ENCODE measurements around the gene RAPGEF2.
"Not testable (repeated sequence)": the region's sequence is repeated elsewhere in the genome, so short reads cannot be mapped to it uniquely, and the experiment has no call there.

The RAPGEF2 gene

DNA sequence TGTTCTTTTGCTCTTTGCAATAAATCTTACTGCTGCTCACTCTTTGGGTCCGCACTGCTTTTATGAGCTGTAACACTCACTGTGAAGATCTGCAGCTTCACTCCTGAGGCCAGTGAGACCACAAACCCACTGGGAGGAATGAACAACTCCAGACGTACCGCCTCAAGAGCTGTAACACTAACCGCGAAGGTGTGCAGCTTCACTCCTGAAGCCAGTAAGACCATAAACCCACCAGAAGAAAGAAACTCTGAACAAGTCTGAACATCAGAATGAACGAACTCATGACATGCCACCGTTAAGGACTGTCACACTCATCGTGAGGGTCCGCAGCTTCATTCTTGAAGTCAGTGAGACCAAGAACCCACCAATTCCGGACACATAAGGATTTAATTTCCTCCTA is 276.2 kb downstream of the RAPGEF2 start:
- DNase-seq: not testable (repeated sequence)

DNA sequence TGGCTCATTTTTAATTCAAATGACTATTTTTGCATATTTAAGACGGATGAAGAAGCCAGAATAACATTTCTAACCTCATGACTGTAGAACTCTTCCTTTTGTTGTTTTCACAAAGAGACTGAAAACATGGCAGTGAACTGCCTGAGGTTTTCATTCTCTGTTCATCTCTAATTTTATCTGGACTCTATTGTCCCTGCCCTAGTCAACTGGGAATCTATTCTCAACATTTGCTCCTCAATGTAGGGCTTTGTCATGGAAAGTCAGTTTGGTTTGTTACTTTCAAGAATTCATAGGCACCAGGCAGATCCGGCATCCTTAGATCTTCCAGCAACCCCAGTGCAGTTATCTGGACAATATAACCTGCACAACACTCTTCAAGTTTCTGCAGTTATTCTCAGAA is 277.0 kb downstream of the RAPGEF2 start:
- no peak for DNase-seq

DNA sequence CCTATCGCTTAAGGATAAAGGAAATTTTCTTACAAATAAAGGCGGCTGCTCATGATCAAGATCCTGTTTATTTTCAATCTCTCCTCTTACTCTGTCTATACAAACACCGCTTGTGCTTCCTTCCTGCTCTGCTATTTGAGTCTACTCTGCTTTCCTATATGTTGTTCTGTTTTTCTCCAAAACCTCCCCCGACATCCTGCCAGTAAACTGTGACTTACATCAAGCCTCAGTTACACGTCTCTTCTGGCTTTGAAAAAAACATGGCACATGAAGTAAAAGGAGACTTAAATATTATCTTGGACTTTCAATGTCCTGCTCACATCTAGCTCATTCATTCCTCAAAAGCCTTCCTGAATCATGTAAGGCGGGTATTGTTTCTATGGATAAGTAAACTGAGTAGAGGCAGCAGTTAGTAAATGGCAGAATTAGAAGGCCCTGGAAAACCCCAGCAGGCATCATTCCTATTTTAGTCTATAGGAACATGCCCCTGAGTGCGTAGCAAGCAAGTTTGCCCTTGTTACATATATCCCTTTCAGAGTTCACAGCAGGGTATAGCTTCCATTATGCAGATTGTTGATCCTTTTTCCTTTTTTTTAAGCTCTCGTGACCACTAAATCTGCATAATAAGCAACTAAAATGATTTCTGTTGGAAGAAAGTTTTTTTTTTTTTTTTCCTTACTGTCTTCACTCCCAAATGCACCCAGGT is 280.1 kb downstream of the RAPGEF2 start:
- DNase-seq: no peak

DNA sequence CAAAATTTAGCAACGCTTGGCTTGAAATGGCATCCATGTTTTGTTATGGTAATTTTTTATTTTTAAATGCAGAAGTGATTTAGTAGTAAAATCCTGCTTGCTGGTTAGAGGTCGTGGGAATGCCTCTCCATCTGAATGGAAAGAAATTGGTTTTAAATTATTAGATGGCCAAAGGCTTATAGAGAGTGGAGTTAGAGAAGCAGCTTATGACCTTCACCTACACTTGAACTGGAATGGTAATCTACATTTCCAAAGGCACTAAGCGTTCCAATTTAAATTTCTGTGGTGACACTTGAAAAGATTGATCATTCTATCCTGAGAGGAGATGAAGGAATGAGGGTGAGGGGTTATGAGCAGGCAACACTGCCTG is 280.7 kb downstream of the RAPGEF2 start:
- DNase-seq: no peak

DNA sequence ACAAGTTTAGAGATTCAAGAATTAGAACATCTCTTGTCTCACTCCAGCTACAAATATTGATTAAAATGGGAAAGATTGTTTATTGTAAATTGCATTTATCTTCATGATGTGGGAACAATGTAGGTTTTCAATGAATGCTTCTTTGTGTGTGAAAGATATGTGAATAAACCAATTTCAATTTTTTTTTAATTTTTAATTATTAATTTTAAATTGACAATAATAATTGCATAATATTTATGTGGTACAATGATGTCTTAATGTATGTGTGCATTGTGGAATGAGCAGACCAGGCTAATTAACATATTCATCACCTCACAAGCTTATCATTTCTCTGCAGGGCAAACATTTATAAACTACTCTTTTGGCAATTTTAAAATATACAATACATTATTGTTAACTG is 281.1 kb downstream of the RAPGEF2 start:
- no peak for DNase-seq

DNA sequence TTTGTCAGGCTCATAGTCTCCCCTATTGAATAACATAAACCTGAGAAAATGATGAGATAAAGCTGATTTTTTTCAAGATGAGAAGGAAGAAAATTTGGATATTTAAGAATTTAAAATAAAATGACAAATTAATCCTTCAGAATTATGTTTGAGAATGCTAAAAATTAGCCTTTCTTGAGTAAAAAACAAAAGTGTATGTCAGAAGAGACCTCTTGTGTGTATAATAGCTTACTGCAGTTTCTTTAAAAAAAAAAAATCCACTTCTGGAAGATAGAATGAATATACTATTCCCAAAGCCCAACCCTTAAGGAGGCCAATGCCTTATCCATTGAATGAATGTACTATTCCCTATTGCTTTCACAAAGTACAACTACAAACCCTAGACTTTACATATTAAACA is 281.8 kb downstream of the RAPGEF2 start:
- DNase-seq: no peak

DNA sequence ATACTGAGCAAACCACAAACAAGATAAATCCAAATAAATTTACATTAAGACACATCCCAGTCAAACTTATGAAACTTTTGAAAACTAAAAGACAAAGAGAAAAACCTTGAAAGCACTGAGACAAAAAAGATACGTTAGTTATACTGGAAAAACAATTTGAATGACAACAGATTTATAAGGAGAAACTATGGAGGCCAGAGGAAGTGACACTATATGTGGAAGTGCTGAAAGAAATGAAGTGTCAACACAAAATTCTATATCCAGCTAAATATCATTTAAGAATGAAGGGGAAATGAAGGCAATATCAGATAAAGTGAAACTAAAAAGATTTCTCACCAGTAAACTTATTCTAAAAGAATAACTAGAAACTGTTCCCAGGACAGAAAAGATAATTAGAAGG is 283.7 kb downstream of the RAPGEF2 start:
- DNase-seq: no peak

DNA sequence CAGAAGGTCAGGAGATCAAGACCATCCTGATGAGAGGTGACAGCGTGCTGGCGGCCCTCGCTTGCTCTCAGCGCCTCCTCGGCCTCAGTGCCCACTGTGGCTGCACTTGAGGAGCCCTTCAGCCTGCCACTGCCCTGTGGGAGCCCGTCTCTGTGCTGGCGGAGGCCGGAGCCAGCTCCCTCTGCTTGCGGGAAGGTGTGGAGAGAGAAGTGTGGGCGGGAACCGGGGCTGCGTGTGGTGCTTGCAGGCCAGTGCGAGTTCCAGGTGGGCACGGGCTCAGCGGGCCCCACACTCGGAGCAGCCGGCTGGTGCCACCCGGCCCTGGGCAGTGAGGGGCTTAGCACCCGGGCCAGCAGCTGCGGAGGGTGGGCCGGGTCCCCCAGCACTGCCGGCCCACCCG is 286.9 kb downstream of the RAPGEF2 start:
- no peak for DNase-seq

DNA sequence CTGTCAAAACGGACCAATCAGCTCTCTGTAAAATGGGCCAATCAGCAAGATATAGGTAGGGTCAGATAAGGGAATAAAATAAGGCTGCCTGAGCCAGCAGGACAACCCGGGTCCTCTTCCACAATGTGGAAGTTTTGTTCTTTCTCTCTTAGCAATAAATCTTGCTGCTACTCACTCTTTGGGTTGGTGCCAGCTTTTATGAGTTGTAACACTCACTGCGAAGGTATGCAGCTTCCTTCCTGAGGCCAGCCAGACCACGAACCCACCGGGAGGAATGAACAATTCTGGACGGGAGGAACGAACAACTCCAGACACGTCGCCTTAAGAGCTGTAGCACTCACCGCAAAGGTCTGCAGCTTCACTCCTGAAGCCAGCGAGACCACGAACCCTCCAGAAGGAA is 287.8 kb downstream of the RAPGEF2 start:
- DNase-seq: no peak

DNA sequence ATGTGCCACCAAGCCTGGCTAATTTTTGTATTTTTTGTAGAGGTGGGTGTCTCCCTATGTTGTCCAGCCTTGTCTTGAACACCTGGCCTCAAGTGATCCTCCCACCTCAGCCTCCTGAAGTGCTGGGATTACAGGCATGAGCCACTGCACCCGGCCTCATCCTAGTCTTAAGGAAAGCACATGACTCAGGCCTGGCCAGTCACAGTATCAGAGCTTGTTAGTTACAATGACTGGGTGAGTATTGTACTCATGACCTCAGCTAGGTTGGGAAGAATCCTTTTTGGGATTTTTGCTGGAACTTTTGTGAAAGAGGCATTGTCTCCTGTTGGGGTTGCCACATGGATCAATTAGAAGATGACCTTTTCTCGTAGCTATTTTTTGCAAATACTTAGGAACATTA is 292.8 kb downstream of the RAPGEF2 start:
- DNase-seq: no peak

DNA sequence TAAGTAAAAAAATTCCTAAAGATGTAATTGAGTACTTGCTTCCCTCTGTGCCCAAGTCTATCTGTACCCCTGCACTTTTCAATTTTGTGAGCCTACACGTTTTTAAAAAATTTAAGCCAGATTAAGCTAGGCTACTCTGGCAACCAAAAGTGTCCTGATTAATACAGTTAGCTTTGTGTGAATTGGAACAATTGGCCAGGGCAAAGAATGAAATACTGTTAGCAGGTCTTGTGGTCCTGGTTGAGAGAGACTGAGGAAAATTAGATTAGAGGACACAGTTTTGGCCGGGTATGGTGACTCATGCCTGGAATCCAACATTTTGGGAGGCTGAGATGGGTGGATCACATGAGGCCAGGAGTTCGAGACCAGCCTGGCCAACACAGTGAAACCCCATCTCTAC is 293.3 kb downstream of the RAPGEF2 start:
- no peak for DNase-seq

DNA sequence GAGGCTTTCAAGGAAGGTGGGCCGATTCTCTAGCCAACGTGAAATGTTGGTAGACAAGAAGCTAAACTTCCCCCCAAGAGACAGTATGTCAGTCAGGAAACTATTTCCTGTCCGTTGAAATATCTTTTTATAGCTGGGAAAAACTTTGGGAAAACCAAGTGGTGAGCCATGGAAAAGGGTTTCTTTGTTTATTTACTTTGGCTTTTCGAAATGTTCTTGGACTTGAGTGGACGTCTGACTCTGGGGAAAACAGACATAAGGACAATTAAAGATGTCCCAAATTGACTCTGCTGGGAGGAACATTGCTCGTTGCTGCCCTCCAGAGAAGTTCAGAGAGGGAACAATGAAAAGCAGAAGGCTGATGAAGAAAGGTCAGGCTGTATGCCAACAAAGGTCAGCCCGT is 295.4 kb downstream of the RAPGEF2 start:
- DNase-seq: no peak

DNA sequence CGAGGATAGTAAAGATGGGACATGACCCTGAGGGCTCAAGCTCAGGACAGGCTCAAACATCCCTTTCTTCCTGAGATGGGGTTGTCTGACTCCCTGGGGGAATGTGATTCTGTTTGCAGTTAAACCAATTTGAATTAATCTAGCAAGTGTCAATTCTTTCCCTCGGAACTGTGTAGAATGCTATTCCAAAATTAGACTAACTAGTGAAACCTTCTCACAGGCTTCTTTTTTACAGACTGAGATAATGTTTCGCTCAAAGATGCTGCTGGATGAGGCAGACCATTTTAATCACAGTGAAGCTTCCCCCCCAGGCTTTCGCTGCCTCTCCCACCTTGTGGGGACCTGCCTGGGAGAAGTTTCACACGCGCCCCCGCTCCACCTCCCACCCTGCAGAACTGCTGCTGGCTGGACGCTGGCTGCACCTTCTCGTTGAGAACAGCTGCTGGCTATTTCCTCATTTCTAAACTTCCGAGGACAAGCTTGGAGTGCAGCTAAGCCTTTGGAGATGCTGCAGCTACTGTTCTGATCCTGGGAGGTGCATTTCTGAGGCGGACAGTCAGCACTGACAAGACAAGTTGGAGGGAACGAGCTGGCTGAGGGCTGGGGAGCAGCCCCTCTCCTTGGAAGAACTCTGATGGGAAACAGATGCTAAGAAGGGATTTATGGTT is 297.8 kb downstream of the RAPGEF2 start:
- DNase-seq: no peak

DNA sequence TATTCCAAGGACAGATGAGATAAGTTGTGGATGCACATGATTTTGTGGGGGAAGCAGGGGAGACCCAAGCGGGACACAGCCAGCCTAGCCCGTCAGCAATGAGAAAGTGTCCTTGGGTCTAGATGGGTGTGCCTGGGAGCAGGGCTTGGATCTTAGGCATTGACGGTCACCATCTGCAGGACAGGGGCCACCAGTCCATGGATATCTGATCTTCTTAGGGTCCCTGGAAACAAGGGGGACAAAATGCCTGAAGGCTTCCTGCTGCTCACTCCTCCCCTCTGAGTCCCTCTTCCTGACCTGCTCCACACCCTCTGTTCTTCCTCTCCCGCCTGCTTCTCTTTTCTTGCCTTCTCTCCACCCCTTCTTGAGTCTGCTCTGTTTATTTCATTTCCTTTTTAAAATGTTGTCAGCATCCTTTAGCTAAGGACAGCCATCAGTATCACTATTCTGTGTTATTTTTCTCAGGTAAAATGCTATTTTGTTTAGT is 298.4 kb downstream of the RAPGEF2 start:
- no peak for DNase-seq

DNA sequence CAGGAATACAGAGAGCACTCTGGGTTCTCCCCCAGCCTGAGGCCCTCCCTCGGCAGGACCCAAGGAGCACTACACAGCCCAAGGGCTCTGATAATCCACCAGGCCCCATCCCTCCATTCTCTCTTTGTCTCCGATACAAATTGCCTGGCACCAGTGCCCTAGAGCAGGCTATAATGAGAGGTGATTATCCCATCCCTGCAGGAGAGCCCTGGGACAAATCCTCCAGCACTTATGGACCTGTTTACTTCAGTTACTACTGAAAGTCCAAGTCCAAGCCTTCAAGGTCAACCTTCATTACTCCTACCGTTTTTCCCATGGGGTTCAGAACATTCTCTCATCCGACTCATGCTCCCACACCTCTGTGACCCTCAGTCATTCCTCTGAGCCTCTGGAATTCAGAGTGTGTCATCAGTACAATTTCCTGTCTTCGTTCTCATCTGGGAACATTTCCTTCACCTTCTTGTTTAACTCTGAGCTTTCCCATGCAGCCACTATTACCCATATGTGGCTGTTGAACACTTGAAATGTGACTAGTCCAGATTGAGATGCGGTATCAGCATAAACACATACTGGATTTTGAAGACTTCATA is 299.0 kb downstream of the RAPGEF2 start:
- DNase-seq: no peak

Data from cortex of kidney (tissue), 1 donor.